ENCODE measurements around the gene EDRF1.
A peak's percentile ranks its signal among the peaks of the same experiment; 100 is the strongest.

Gene EDRF1

GRCh38 chr10:125692196-125692595 is 27.3 kb upstream of the EDRF1 start:
- TF ChIP-seq RAD21 (IDR thresholded peaks at IDR 0.05; ENCODE audit: low read depth) (no peak), REST (IDR thresholded peaks at IDR 0.05; ENCODE audit: low read depth) (no peak), CEBPB (IDR thresholded peaks at IDR 0.05) (no peak), MAX (IDR thresholded peaks at IDR 0.05) (no peak), ZBTB7A (IDR thresholded peaks at IDR 0.05; ENCODE audit: low read depth) (no peak), TCF12 (IDR thresholded peaks at IDR 0.05; ENCODE audit: low read depth) (no peak), USF1 (IDR thresholded peaks at IDR 0.05) (no peak), YY1 (IDR thresholded peaks at IDR 0.05; ENCODE audit: low read depth) (no peak), NFIC (IDR thresholded peaks at IDR 0.05) (no peak), TAF1 (IDR thresholded peaks at IDR 0.05; ENCODE audit: low read depth) (no peak), TEAD4 (IDR thresholded peaks at IDR 0.05) (no peak), CREB1 (IDR thresholded peaks at IDR 0.05; ENCODE audit: low read depth) (no peak), EGR1 (IDR thresholded peaks at IDR 0.05) (no peak), EP300 (IDR thresholded peaks at IDR 0.05; ENCODE audit: borderline replicate concordance) (no peak), FOXM1 (IDR thresholded peaks at IDR 0.05; ENCODE audit: borderline replicate concordance, low read depth) (no peak)

GRCh38 chr10:125692601-125693523 is 26.6 kb upstream of the EDRF1 start:
- TF ChIP-seq CEBPB (IDR thresholded peaks at IDR 0.05) (0 out of 2 replicates have a peak, but pooled peaks have one; percentile 1), NFIC (IDR thresholded peaks at IDR 0.05) (no peak)

- TF ChIP-seq EP300 (IDR thresholded peaks at IDR 0.05; ENCODE audit: borderline replicate concordance) (peak; percentile 75), YY1 (IDR thresholded peaks at IDR 0.05; ENCODE audit: low read depth) (no peak), MAX (IDR thresholded peaks at IDR 0.05) (no peak; the same call in 1 of the 2 replicates), TCF12 (IDR thresholded peaks at IDR 0.05; ENCODE audit: low read depth) (peak; percentile 77), TAF1 (IDR thresholded peaks at IDR 0.05; ENCODE audit: low read depth) (no peak), USF1 (IDR thresholded peaks at IDR 0.05) (no peak), CREB1 (IDR thresholded peaks at IDR 0.05; ENCODE audit: low read depth) (no peak), ZBTB7A (IDR thresholded peaks at IDR 0.05; ENCODE audit: low read depth) (no peak), CEBPB (IDR thresholded peaks at IDR 0.05) (0 out of 2 replicates have a peak, but pooled peaks have one; percentile 8), RAD21 (IDR thresholded peaks at IDR 0.05; ENCODE audit: low read depth) (no peak), FOXM1 (IDR thresholded peaks at IDR 0.05; ENCODE audit: borderline replicate concordance, low read depth) (peak; percentile 44; the same call in 1 of the 2 replicates), EGR1 (IDR thresholded peaks at IDR 0.05) (no peak), REST (IDR thresholded peaks at IDR 0.05; ENCODE audit: low read depth) (no peak), NFIC (IDR thresholded peaks at IDR 0.05) (peak; percentile 77), TEAD4 (IDR thresholded peaks at IDR 0.05) (no peak)
Observed at GRCh38 chr10:125693524-125693847, 26.0 kb upstream of the EDRF1 start.

- TF ChIP-seq TEAD4 (IDR thresholded peaks at IDR 0.05) (peak; percentile 84), FOXM1 (IDR thresholded peaks at IDR 0.05; ENCODE audit: borderline replicate concordance, low read depth) (peak; percentile 72), REST (IDR thresholded peaks at IDR 0.05; ENCODE audit: low read depth) (no peak), MAX (IDR thresholded peaks at IDR 0.05) (0 out of 2 replicates have a peak, but pooled peaks have one; percentile 20), ZBTB7A (IDR thresholded peaks at IDR 0.05; ENCODE audit: low read depth) (no peak), TAF1 (IDR thresholded peaks at IDR 0.05; ENCODE audit: low read depth) (no peak), USF1 (IDR thresholded peaks at IDR 0.05) (no peak), TCF12 (IDR thresholded peaks at IDR 0.05; ENCODE audit: low read depth) (peak; percentile 82), CREB1 (IDR thresholded peaks at IDR 0.05; ENCODE audit: low read depth) (no peak), YY1 (IDR thresholded peaks at IDR 0.05; ENCODE audit: low read depth) (no peak), NFIC (IDR thresholded peaks at IDR 0.05) (peak; percentile 58; the same call in 1 of the 2 replicates), RAD21 (IDR thresholded peaks at IDR 0.05; ENCODE audit: low read depth) (peak; percentile 11; the same call in 1 of the 2 replicates), EP300 (IDR thresholded peaks at IDR 0.05; ENCODE audit: borderline replicate concordance) (peak; percentile 88), EGR1 (IDR thresholded peaks at IDR 0.05) (no peak)
Observed at GRCh38 chr10:125694883-125695282, 24.6 kb upstream of the EDRF1 start.
